HCT116 (cell line): ENCODE results near the gene ERMN. TPM values are rescaled to one million over a fixed set of nuclear protein-coding genes. Genes with fewer than 3 reads are reported as not detected.
"Not testable (repeated sequence)": the region's sequence is repeated elsewhere in the genome, so short reads cannot be mapped to it uniquely, and the experiment has no call there.

Experiments
- ATAC-seq: fragments of 200-7000 bp; cut with Tn5 transposase; 2 replicates; pipeline ENCODE4 v1.9.1; 2020; ENCODE audit warnings: mild to moderate bottlenecking, moderate library complexity
- BruUV-seq: library from RNA; stranded (reverse); fragments of 400-500 nt; replicated peaks from 2 replicates; lab custom pipeline; 2021; lab: Mats Ljungman, UMichigan
- CTCF ChIA-PET: fragments of 300-600 bp; sonication (Branson Sonifier 250); formaldehyde crosslinking; loops from one replicate; lab custom pipeline; 2021; ENCODE audit warnings: antibody characterized with exemption; lab: Charles Lee
- POLR2A ChIA-PET: fragments of 300-600, 350-600 bp; sonication (Branson Sonifier 250); formaldehyde crosslinking; loops from one replicate; lab custom pipeline; 2021; ENCODE audit warnings: antibody characterized with exemption; lab: Charles Lee
- RAD21 ChIA-PET, 2 experiments: fragments of 300-600 bp; sonication (Branson Sonifier 250); formaldehyde crosslinking; loops; one replicate each; lab custom pipeline; 2023; ENCODE audit warnings: low total read pairs in 2 of 2; ENCODE audit not compliant: uncharacterized antibody in 2 of 2, unreplicated experiment in 2 of 2, low non-redundant PET in 1 of 2; lab: Charles Lee
- DNase-seq: peaks from one replicate; pipeline ENCODE4 v3.0.0-alpha.2; 2010; ENCODE audit warnings: low read depth, low spot score
- H2AFZ ChIP-seq: fragments of 200-600 bp; shearing (Covaris generic), sonication (generic); 2 replicates; pipeline ENCODE4 v1.6.1; 2017; ENCODE audit warnings: low read depth, mixed run types, mixed read lengths, antibody characterized with exemption, low read length; ENCODE audit not compliant: poor library complexity, severe bottlenecking
- H3K27ac ChIP-seq: 2 replicates; pipeline ENCODE4 v1.5.1; 2012; ENCODE audit warnings: low read depth, low read length
- H3K27me3 ChIP-seq: fragments of 200-600 bp; sonication (generic); 2 replicates; pipeline ENCODE4 v1.6.1; 2016; ENCODE audit warnings: mixed run types, low read length, mixed read lengths; ENCODE audit not compliant: insufficient read depth
- H3K36me3 ChIP-seq, 2 experiments: fragments of 200-500 bp in 1 of 2; fragments of 200-600 bp in 1 of 2; sonication (Bioruptor generic) in 1 of 2; sonication (generic) in 1 of 2; 2 replicates each; pipeline versions ENCODE4 v1.5.1 to v1.6.1; 2014 to 2016; ENCODE audit warnings: low read length in 2 of 2, inconsistent platforms in 1 of 2, mixed read lengths in 1 of 2, mixed run types in 1 of 2; ENCODE audit not compliant: insufficient read depth in 2 of 2, control insufficient read depth in 1 of 2
- H3K4me1 ChIP-seq, 2 experiments: fragments of 200-600 bp in 1 of 2; sonication (generic) in 1 of 2; 2 replicates each; pipeline versions ENCODE4 v1.5.1 to v1.6.1; 2012 to 2017; ENCODE audit warnings: low read length in 2 of 2, inconsistent platforms in 1 of 2, mild to moderate bottlenecking in 1 of 2, mixed read lengths in 1 of 2, mixed run types in 1 of 2, moderate library complexity in 1 of 2; ENCODE audit not compliant: insufficient read depth in 2 of 2, control insufficient read depth in 1 of 2
- H3K4me2 ChIP-seq: fragments of 200-600 bp; sonication (generic); 2 replicates; pipeline ENCODE4 v1.6.1; 2017; ENCODE audit warnings: mixed run types, low read length, mixed read lengths
- H3K4me3 ChIP-seq, 2 experiments: fragments of 200-600 bp in 1 of 2; sonication (generic) in 1 of 2; replicated peaks in 1 of 2; 2 replicates each; pipeline ENCODE4 v1.5.1; 2011 to 2016; ENCODE audit warnings: low read length in 2 of 2, control low read depth in 1 of 2, low read depth in 1 of 2, mild to moderate bottlenecking in 1 of 2, mixed read lengths in 1 of 2, mixed run types in 1 of 2
- H3K79me2 ChIP-seq: fragments of 200-600 bp; sonication (generic); 2 replicates; pipeline ENCODE4 v1.6.1; 2017; ENCODE audit warnings: mild to moderate bottlenecking, mixed run types, low read length, moderate library complexity, mixed read lengths; ENCODE audit not compliant: insufficient read depth
- H3K9ac ChIP-seq: fragments of 200-600 bp; sonication (generic); 2 replicates; pipeline ENCODE4 v1.6.1; 2016; ENCODE audit warnings: low read length, mixed read lengths
- H3K9me2 ChIP-seq: fragments of 200-600 bp; sonication (generic), shearing (Covaris generic); 2 replicates; pipeline ENCODE4 v1.6.1; 2017; ENCODE audit warnings: mixed run types, mild to moderate bottlenecking, moderate library complexity; ENCODE audit not compliant: insufficient read depth
- H3K9me3 ChIP-seq, 2 experiments: fragments of 200-500 bp in 1 of 2; fragments of 200-600 bp in 1 of 2; sonication (Bioruptor generic) in 1 of 2; sonication (generic) in 1 of 2; 2 replicates each; pipeline ENCODE4 v1.6.1; 2014 to 2017; ENCODE audit warnings: low read length in 2 of 2, mixed read lengths in 2 of 2, inconsistent platforms in 1 of 2, low read depth in 1 of 2, mild to moderate bottlenecking in 1 of 2, mixed run types in 1 of 2, moderate library complexity in 1 of 2; ENCODE audit not compliant: control insufficient read depth in 1 of 2, insufficient read depth in 1 of 2
- H4K20me1 ChIP-seq: fragments of 200-600 bp; sonication (generic), shearing (Covaris generic); 2 replicates; pipeline ENCODE4 v1.6.1; 2017; ENCODE audit warnings: mixed run types, mild to moderate bottlenecking, moderate library complexity; ENCODE audit not compliant: insufficient read depth
- CBX3 ChIP-seq: IDR thresholded peaks from 2 replicates; pipeline ENCODE4 v1.6.1; 2012; ENCODE audit warnings: low read depth
- CEBPB ChIP-seq: IDR thresholded peaks from 2 replicates; pipeline ENCODE4 v1.6.1; 2012; ENCODE audit warnings: low read depth
- CTCF ChIP-seq, 3 experiments: fragments of 200-600 bp in 1 of 3; sonication (generic) in 1 of 3; IDR thresholded peaks in 2 of 3; conservative IDR thresholded peaks in 1 of 3; 2 replicates each; pipeline ENCODE4 v1.5.1; 2012 to 2017; ENCODE audit warnings: low read depth in 2 of 3, low read length in 2 of 3, antibody characterized with exemption in 1 of 3, borderline replicate concordance in 1 of 3, control low read depth in 1 of 3, mild to moderate bottlenecking in 1 of 3, mixed read lengths in 1 of 3, mixed run types in 1 of 3, moderate library complexity in 1 of 3; ENCODE audit not compliant: insufficient read depth in 1 of 3
- ELF1 ChIP-seq: IDR thresholded peaks from 2 replicates; pipeline ENCODE4 v1.6.1; 2012; ENCODE audit warnings: low read depth, borderline replicate concordance
- JUND ChIP-seq: IDR thresholded peaks from 2 replicates; pipeline ENCODE4 v1.6.1; 2012
- SIN3A ChIP-seq: IDR thresholded peaks from 2 replicates; pipeline ENCODE4 v1.6.1; 2012; ENCODE audit warnings: low read depth
- ZBTB33 ChIP-seq: IDR thresholded peaks from 2 replicates; pipeline ENCODE4 v1.6.1; 2011; ENCODE audit warnings: mild to moderate bottlenecking, low read length, moderate library complexity; ENCODE audit not compliant: insufficient replicate concordance; ENCODE audit errors: extremely low read depth
- intact Hi-C: fragments of 100-400 bp; cut with micrococcal nuclease; formaldehyde crosslinking; loops from 2 replicates; pipeline ENCODE4 v1.10.0; 2022
- total RNA-seq: library from RNA; stranded (reverse); gene quantifications from one replicate; pipeline ENCODE4 v1.2.1, GENCODE V29; 2021; ENCODE audit not compliant: unreplicated experiment

The ERMN gene
- total RNA-seq, 1 experiment from 2014 or later, result not detected

GRCh38 chr2:157345647-157346389 lies 20.2 kb upstream of the ERMN start (continued):
- TF ChIP-seq ZBTB33 (no peak), CEBPB (no peak), CTCF (IDR thresholded peaks at IDR 0.05 in 2 of 3, conservative IDR thresholded peaks at IDR 0.05 in 1 of 3; ENCODE audit: borderline replicate concordance in 1 of 3, insufficient read depth in 1 of 3, low read depth in 2 of 3, low read length in 2 of 3) (no peak), CBX3 (no peak), SIN3A (no peak), ELF1 (no peak), JUND (no peak)

- ATAC-seq, POLR2A ChIA-PET, DNase-seq, CTCF ChIA-PET, H3K27me3 ChIP-seq, H2AFZ ChIP-seq, H3K36me3 ChIP-seq, H3K79me2 ChIP-seq, H3K4me1 ChIP-seq, H3K9me2 ChIP-seq, H3K4me2 ChIP-seq, H4K20me1 ChIP-seq, H3K27ac ChIP-seq, H3K9me3 ChIP-seq, intact Hi-C loops, H3K9ac ChIP-seq, BruUV-seq, RAD21 ChIA-PET, H3K4me3 ChIP-seq: not testable (repeated sequence)
Measured at GRCh38 chr2:157341381-157341780, 15.8 kb upstream of the ERMN start.
